ENCODE results near the gene ARID5B. TPM values are rescaled to one million over a fixed set of nuclear protein-coding genes. Genes with fewer than 3 reads are reported as not detected.

Gene ARID5B
- total RNA-seq, 4 donors from 2014 or later = 7.6 to 36.3 (median 21.2) TPM

DNA sequence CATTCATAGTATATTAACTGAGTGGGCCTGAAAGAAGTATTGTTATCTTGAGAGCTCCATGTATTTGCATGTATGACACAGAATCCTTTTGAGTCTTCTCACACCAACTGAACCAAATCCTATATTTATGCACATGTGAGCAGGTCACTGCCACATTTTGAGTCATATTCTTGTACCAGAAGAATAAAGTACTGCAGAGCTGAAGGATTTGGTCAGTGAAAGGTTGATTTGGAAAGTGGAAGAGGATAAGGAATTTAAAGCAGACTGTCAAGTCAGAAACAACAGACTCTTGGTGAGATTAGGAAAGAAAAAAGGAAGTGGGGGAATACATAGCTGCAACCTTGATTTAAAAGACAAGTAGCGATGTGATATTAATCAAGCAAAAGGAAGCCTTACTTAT is 121.8 kb downstream of the ARID5B start:
- no peak overlapping the region for H3K27ac ChIP-seq
- H3K4me1 ChIP-seq = no peaks in the 10 kb centered on the region
- no peak for DNase-seq
- TF ChIP-seq POLR2A (IDR thresholded peaks at IDR 0.05) (no peak), CTCF (IDR thresholded peaks at IDR 0.05) (no peak)
- no peaks in the 10 kb centered on the region for H3K36me3 ChIP-seq
- no peaks in the 10 kb centered on the region for H3K27me3 ChIP-seq
- WGBS, 2 donors = 96% methylated on average over 1 of the region's 1 CpG
- intact Hi-C loops (cut with DNase I) = no loop called here
- no peak overlapping the region for H3K4me3 ChIP-seq (replicated peaks in 1 of 3)
- H3K9me3 ChIP-seq = no peaks in the 10 kb centered on the region

DNA sequence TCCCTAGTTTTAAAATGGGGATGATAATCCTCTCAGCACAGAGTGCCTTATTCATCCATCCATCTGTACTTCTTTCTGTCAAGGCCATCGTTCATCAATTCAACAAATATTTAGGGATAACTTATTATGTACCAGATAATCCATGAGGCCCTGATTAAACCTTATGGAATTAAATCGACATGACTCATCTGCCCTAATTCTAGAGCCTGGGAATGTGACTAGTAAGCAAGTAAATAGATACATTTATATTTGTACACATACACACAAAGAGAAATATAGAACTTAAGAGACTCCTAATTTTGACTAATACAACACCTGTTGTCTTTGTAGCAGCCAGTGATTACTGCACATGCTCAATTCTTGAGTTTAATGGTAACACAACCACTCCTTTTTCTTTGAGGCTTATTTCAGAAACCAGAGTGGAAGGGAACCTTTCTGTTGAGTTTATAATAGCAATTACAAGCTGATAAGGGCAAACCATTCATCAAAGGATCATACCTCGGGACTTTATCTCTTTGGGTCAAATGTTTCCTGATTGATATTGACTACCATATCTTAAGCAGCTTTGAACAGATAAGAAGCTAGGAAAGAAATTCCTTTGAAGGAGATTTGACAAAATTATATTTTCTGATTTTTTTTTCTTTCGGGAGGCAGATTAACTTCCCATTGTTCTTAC is 122.7 kb downstream of the ARID5B start:
- 67 to 72% methylated on average over 4 of the region's 4 CpGs for WGBS, 2 donors
- Histone ChIP-seq H3K27me3 (no peaks in the 10 kb centered on the region), H3K4me3 (replicated peaks in 1 of 3) (no peak overlapping the region), H3K4me1 (no peaks in the 10 kb centered on the region), H3K9me3 (no peaks in the 10 kb centered on the region), H3K36me3 (no peaks in the 10 kb centered on the region), H3K27ac (no peak overlapping the region)
- intact Hi-C loops (cut with DNase I) = no loop called here
- no peak for DNase-seq
- TF ChIP-seq CTCF (IDR thresholded peaks at IDR 0.05) (no peak), POLR2A (IDR thresholded peaks at IDR 0.05) (no peak)

GRCh38 chr10:62025134-62025794 is 123.8 kb downstream of the ARID5B start:
- no peak for TF ChIP-seq POLR2A (IDR thresholded peaks at IDR 0.05)
- no peak for TF ChIP-seq CTCF (IDR thresholded peaks at IDR 0.05)
- no peak for DNase-seq
- Histone ChIP-seq H3K27me3 (no peaks in the 10 kb centered on the region), H3K27ac (no peak overlapping the region), H3K4me3 (replicated peaks in 1 of 3) (no peak overlapping the region), H3K4me1 (no peaks in the 10 kb centered on the region), H3K36me3 (no peaks in the 10 kb centered on the region), H3K9me3 (no peaks in the 10 kb centered on the region)
- 93 to 94% methylated on average over 4 of the region's 4 CpGs for WGBS, 2 donors
- intact Hi-C loops (cut with DNase I) = no loop called here

DNA sequence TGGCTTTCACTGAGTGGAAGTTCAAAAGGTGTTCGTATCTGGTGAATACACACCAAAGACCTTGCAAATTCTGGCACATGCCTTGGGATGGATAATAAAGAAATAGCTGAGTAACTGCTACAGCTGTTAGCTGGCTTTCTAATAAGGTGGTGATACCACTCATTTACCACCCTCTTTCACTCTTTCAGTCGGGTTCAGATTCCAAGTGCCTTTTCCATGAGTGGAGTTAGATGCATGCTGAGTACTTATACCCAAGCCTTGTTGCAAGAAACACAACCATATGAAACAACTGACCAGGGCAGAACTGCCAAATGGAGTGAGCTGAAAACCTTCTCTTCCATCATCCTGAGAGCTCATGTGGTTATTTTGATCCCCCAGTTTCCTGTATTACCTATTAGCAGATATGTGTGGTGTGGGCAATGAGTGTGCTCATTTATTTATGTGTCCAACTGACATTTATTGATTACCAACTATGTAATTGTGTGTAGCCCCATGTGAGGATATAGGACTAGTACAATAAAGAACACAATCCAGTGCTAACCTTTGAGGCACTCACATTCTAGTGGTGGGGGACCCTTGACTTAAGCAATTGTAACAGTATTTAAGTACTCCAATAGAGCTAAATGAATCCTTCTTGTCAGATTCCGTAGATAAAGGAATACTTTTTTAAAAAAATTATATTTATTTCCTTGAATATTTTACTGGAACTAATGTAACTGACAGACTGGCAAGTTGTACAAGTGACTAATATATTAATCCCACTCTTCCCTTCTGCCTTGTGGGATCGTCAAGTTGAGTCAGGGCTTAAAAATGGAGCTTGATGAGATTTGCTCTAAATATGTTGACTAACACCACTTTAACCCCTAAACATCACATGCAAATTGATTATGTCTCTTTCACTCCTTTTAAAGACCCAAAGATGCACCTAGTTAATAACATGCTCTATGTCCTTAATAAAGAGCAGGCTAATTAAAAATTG is 124.7 kb downstream of the ARID5B start:
- WGBS, 2 donors = 82 to 84% methylated on average over 4 of the region's 4 CpGs
- Histone ChIP-seq H3K27me3 (no peaks in the 10 kb centered on the region), H3K36me3 (no peaks in the 10 kb centered on the region), H3K4me1 (no peaks in the 10 kb centered on the region), H3K4me3 (replicated peaks in 1 of 3) (no peak overlapping the region), H3K27ac (no peak overlapping the region), H3K9me3 (no peaks in the 10 kb centered on the region)
- no peak for TF ChIP-seq POLR2A (IDR thresholded peaks at IDR 0.05)
- TF ChIP-seq CTCF (IDR thresholded peaks at IDR 0.05) = no peak
- no peak for DNase-seq
- intact Hi-C loops (cut with DNase I) = no loop called here
